OCI-LY7 (cell line): ENCODE results near the gene IGSF21. TPM values are rescaled to one million over a fixed set of nuclear protein-coding genes. Genes with fewer than 3 reads are reported as not detected.

Experiments used
- BruUV-seq: library from RNA; stranded (reverse); fragments of 400-500 nt; replicated peaks from 2 replicates; lab custom pipeline; 2021; lab: Mats Ljungman, UMichigan
- CTCF ChIA-PET: fragments of 300-600 bp; sonication (Branson Sonifier 250); formaldehyde crosslinking; loops from one replicate; lab custom pipeline; 2022; ENCODE audit warnings: antibody characterized with exemption; ENCODE audit not compliant: unreplicated experiment; lab: Charles Lee
- POLR2A ChIA-PET: fragments of 300-600 bp; sonication (Branson Sonifier 250); formaldehyde crosslinking; loops from one replicate; lab custom pipeline; 2022; ENCODE audit warnings: antibody characterized with exemption; lab: Charles Lee
- DNase-seq: peaks from one replicate; pipeline ENCODE4 v3.0.0-alpha.2; 2015; ENCODE audit warnings: low spot score
- H2AFZ ChIP-seq: fragments of 200-600 bp; sonication (generic), shearing (Covaris generic); 2 replicates; pipeline ENCODE4 v1.6.1; 2014; ENCODE audit warnings: mild to moderate bottlenecking, antibody characterized with exemption, low read length, moderate library complexity
- H3K27ac ChIP-seq: fragments of 200-600 bp; sonication (generic); 2 replicates; pipeline ENCODE4 v1.5.1; 2014; ENCODE audit warnings: mixed run types, low read depth, mild to moderate bottlenecking, moderate library complexity, low read length, inconsistent platforms; ENCODE audit not compliant: poor library complexity, severe bottlenecking
- H3K36me3 ChIP-seq: fragments of 200-600 bp; sonication (generic); 2 replicates; pipeline ENCODE4 v1.6.1; 2014; ENCODE audit warnings: mild to moderate bottlenecking, antibody characterized with exemption, low read length, moderate library complexity, mixed read lengths; ENCODE audit not compliant: insufficient read depth
- H3K4me1 ChIP-seq: fragments of 200-600 bp; sonication (generic); 2 replicates; pipeline ENCODE4 v1.5.1; 2014; ENCODE audit warnings: mild to moderate bottlenecking, low read length; ENCODE audit not compliant: insufficient read depth, poor library complexity, severe bottlenecking
- H3K4me2 ChIP-seq: fragments of 200-600 bp; sonication (generic); 2 replicates; pipeline ENCODE4 v1.6.1; 2014; ENCODE audit warnings: mild to moderate bottlenecking, low read length
- H3K4me3 ChIP-seq: fragments of 200-600 bp; sonication (generic); 2 replicates; pipeline ENCODE4 v1.5.1; 2014; ENCODE audit warnings: mild to moderate bottlenecking, low read depth, low read length; ENCODE audit not compliant: poor library complexity, severe bottlenecking
- H3K79me2 ChIP-seq: fragments of 200-600 bp; sonication (generic); 2 replicates; pipeline ENCODE4 v1.6.1; 2016; ENCODE audit warnings: low read depth, mild to moderate bottlenecking, low read length, moderate library complexity, mixed read lengths; ENCODE audit not compliant: insufficient read depth
- H3K9me2 ChIP-seq: fragments of 200-600 bp; sonication (generic); 2 replicates; pipeline ENCODE4 v1.6.1; 2016; ENCODE audit warnings: mild to moderate bottlenecking, low read length, mixed read lengths; ENCODE audit not compliant: insufficient read depth
- H3K9me3 ChIP-seq: fragments of 200-600 bp; sonication (generic); 2 replicates; pipeline ENCODE4 v1.6.1; 2014; ENCODE audit warnings: mild to moderate bottlenecking, mixed run types, low read length, mixed read lengths
- H4K20me1 ChIP-seq: fragments of 200-600 bp; sonication (generic); 2 replicates; pipeline ENCODE4 v1.6.1; 2014; ENCODE audit warnings: mild to moderate bottlenecking, antibody characterized with exemption, low read length, moderate library complexity, mixed read lengths; ENCODE audit not compliant: insufficient read depth
- CTCF ChIP-seq: fragments of 200-600 bp; sonication (generic); conservative IDR thresholded peaks from 2 replicates; pipeline ENCODE4 v1.5.1; 2014; ENCODE audit warnings: mild to moderate bottlenecking, antibody characterized with exemption, low read length, moderate library complexity, mixed read lengths
- EZH2phosphoT487 ChIP-seq: fragments of 200-600 bp; sonication (generic); IDR thresholded peaks from 2 replicates; pipeline ENCODE4 v1.6.1; 2018; ENCODE audit warnings: low read depth, borderline replicate concordance, mild to moderate bottlenecking, mixed run types, antibody characterized with exemption, low read length, moderate library complexity, mixed read lengths
- intact Hi-C: fragments of 100-400 bp; cut with micrococcal nuclease; formaldehyde crosslinking; loops from one replicate; pipeline ENCODE4 v1.10.0; 2022; ENCODE audit not compliant: unreplicated experiment
- total RNA-seq, 2 experiments: library from RNA; depleted of rRNA in 1 of 2; stranded (reverse); fragments of >200 nt in 1 of 2; shearing (Covaris generic) in 1 of 2; gene quantifications; 2 replicates each; pipeline ENCODE4 v1.2.3, GENCODE V29; 2014 to 2022

The IGSF21 gene
- total RNA-seq, 2 experiments from 2014 or later = 0.17 TPM; not detected in 1

DNA sequence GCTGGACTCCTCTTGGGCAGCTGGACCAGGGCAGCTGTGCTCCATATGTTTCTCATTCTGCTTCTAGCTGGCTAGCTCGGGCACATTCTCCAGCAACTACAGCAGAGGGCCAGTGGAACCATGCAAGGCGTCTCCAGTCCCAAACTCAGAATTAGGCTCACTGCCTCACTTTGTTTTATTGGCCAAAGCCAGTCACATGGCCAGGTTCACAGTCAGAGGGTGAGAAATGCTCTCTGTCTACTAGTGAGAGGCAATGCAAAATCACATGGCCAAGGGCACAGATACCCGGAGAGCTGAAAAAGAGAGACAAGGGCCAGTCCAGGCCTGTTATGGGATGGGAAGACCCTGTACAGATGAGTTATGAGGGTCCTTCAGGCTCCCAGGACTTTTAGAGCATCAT, 294.3 kb downstream of the IGSF21 start:
- Histone ChIP-seq H4K20me1 (no peaks in the 10 kb centered on the region), H3K4me2 (no peak overlapping the region), H3K4me1 (no peaks in the 10 kb centered on the region), H3K9me3 (no peaks in the 10 kb centered on the region), H3K27ac (no peak overlapping the region), H3K9me2 (no peaks in the 10 kb centered on the region), H3K36me3 (no peaks in the 10 kb centered on the region), H3K79me2 (no peaks in the 10 kb centered on the region), H3K4me3 (no peak overlapping the region), H2AFZ (no peak overlapping the region)
- POLR2A ChIA-PET = no interaction called here
- no peak for DNase-seq
- intact Hi-C loops = no loop called here
- CTCF ChIA-PET = no interaction called here
- no TSS peak for BruUV-seq
- TF ChIP-seq EZH2phosphoT487 (no peak), CTCF (no peak)

DNA sequence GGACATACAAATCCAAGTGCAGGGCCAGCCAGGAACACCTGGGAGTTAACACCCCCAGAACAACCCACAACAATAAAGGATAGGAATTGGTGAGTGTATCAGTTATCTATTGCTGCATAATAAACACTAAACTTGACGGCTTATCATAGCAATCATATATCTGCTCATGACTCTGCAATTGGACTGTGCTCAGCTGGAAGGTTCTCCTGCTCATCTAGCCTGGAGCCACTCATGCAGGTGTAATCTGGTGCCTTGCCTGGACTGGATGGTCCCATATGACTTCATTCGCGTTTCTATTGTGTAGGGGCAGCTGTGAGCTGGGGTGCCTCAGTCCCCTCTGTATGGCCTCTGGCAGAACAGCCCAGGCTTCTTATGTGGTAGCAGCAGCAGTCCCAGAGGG, 296.9 kb downstream of the IGSF21 start:
- TF ChIP-seq CTCF (no peak), EZH2phosphoT487 (no peak)
- CTCF ChIA-PET = no interaction called here
- POLR2A ChIA-PET = no interaction called here
- H3K9me3 ChIP-seq = no peaks in the 10 kb centered on the region
- no peak overlapping the region for H2AFZ ChIP-seq
- H3K4me3 ChIP-seq = no peak overlapping the region
- no peak for DNase-seq
- no peak overlapping the region for H3K27ac ChIP-seq
- intact Hi-C loops = no loop called here
- no peaks in the 10 kb centered on the region for H3K79me2 ChIP-seq
- H3K9me2 ChIP-seq = no peaks in the 10 kb centered on the region
- BruUV-seq = no TSS peak
- H3K36me3 ChIP-seq = no peaks in the 10 kb centered on the region
- no peak overlapping the region for H3K4me2 ChIP-seq
- H4K20me1 ChIP-seq = no peaks in the 10 kb centered on the region
- no peaks in the 10 kb centered on the region for H3K4me1 ChIP-seq

DNA sequence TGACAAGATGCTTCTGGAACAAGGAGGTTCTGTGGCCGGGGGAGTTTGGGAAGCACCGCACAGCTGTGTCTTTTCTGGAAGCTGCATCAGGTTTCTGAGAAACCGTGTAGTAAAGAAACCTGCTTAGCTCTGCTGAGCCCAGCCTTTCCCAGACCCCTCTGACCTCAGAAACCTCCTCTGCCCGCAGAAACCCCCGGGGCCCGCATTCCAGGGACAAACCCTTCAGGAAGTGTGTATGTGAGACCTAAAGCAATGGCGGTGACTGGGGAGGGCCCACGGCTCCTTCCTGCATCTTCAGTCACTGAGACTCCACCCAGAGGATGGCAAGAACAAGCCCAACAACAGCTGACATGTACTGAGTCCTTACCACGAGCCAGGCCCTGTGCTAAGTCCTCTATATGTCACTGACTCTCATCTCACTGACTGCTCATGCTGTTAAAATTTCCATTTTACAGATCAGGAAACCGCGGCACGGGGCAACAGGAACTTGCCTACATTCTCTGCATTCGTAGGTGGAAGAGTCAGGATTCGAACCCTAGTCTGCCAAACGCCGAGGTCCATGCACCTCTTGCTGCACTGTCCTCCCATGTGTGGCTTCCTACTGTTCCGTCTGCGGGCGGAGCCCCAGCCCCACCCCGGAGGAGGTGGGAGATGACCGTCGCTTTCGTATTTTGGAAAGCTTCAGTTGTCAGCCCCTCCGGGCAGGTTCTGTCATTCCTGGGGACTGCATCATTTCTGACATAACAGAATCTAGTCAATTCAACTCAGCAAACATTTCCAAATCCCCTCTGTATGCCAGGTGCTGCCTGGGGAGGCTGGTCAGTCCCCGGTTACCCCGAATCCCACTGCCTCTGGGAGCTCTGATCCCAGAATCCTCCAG, 299.8 kb downstream of the IGSF21 start:
- BruUV-seq = no TSS peak
- Histone ChIP-seq H3K4me1 (no peaks in the 10 kb centered on the region), H3K36me3 (no peaks in the 10 kb centered on the region), H3K9me2 (no peaks in the 10 kb centered on the region), H3K9me3 (no peaks in the 10 kb centered on the region), H3K27ac (no peak overlapping the region), H2AFZ (no peak overlapping the region), H3K79me2 (no peaks in the 10 kb centered on the region), H4K20me1 (no peaks in the 10 kb centered on the region), H3K4me3 (no peak overlapping the region), H3K4me2 (no peak overlapping the region)
- intact Hi-C loops = no loop called here
- CTCF ChIA-PET = no interaction called here
- POLR2A ChIA-PET = interaction anchor here (0.6 kb wide), 1 partner anchor 1717 kb away, joined by 4 read pairs; no protein-coding TSS in a partner anchor
- TF ChIP-seq EZH2phosphoT487 = no peak
- TF ChIP-seq CTCF = no peak
- no peak for DNase-seq
